Mesenchymal stem cell (in vitro differentiated cells and primary cell): ENCODE measurements around the gene CAMK2D.
A peak's percentile ranks its signal among the peaks of the same experiment; 100 is the strongest.

Experiments
- DNase-seq: peaks from one replicate; pipeline ENCODE4 v3.0.0-alpha.2; 2013
- H2AFZ ChIP-seq: one replicate; pipeline ENCODE4 v1.6.1; 2013; ENCODE audit warnings: low read depth, mild to moderate bottlenecking, control low read depth, inconsistent platforms, low read length, moderate library complexity
- H2AK5ac ChIP-seq: 2 replicates; pipeline ENCODE4 v1.6.1; 2013; ENCODE audit warnings: low read length, moderate library complexity, mild to moderate bottlenecking, inconsistent platforms; ENCODE audit not compliant: severe bottlenecking
- H2BK120ac ChIP-seq: one replicate; pipeline ENCODE4 v1.6.1; 2013; ENCODE audit warnings: low read depth, mild to moderate bottlenecking, inconsistent platforms, low read length, moderate library complexity
- H2BK12ac ChIP-seq, 2 experiments: one replicate each; pipeline ENCODE4 v1.6.1; 2013; ENCODE audit warnings: inconsistent platforms in 2 of 2, low read length in 2 of 2, mild to moderate bottlenecking in 2 of 2, moderate library complexity in 2 of 2, control low read depth in 1 of 2
- H2BK15ac ChIP-seq: one replicate; pipeline ENCODE4 v1.6.1; 2013; ENCODE audit warnings: mild to moderate bottlenecking, low read depth, inconsistent platforms; ENCODE audit not compliant: poor library complexity, severe bottlenecking
- H2BK5ac ChIP-seq: 2 replicates; pipeline ENCODE4 v1.6.1; 2013; ENCODE audit warnings: low read depth, mild to moderate bottlenecking, low read length, control low read depth, inconsistent platforms; ENCODE audit not compliant: poor library complexity, severe bottlenecking
- H3K14ac ChIP-seq, 2 experiments: one replicate each; pipeline ENCODE4 v1.6.1; 2013; ENCODE audit warnings: inconsistent platforms in 2 of 2, low read length in 2 of 2, control low read depth in 1 of 2, mild to moderate bottlenecking in 1 of 2, moderate library complexity in 1 of 2
- H3K18ac ChIP-seq, 2 experiments: one replicate each; pipeline ENCODE4 v1.6.1; 2013; ENCODE audit warnings: inconsistent platforms in 2 of 2, low read length in 2 of 2, control low read depth in 1 of 2, low read depth in 1 of 2, mild to moderate bottlenecking in 1 of 2
- H3K23ac ChIP-seq, 2 experiments: one replicate each; pipeline ENCODE4 v1.6.1; 2013; ENCODE audit warnings: inconsistent platforms in 2 of 2, low read length in 2 of 2, mild to moderate bottlenecking in 2 of 2, moderate library complexity in 2 of 2, control low read depth in 1 of 2
- H3K27ac ChIP-seq: 2 replicates; pipeline ENCODE4 v1.5.1; 2013; ENCODE audit warnings: mild to moderate bottlenecking, moderate library complexity, low read length, control low read depth, inconsistent platforms; ENCODE audit not compliant: poor library complexity, severe bottlenecking
- H3K27me3 ChIP-seq, 2 experiments: 2 replicates each; pipeline versions ENCODE4 v1.6.1 to v1.7.0; 2013; ENCODE audit warnings: low read length in 2 of 2, mild to moderate bottlenecking in 2 of 2, moderate library complexity in 2 of 2, control low read depth in 1 of 2, inconsistent platforms in 1 of 2; ENCODE audit not compliant: control insufficient read depth in 1 of 2, insufficient read depth in 1 of 2
- H3K36me3 ChIP-seq, 2 experiments: 2 replicates each; pipeline versions ENCODE4 v1.6.1 to v1.7.0; 2013; ENCODE audit warnings: low read length in 2 of 2, control low read depth in 1 of 2, inconsistent platforms in 1 of 2, low read depth in 1 of 2, mild to moderate bottlenecking in 1 of 2; ENCODE audit not compliant: insufficient read depth in 2 of 2, control insufficient read depth in 1 of 2
- H3K4ac ChIP-seq, 2 experiments: one replicate each; pipeline ENCODE4 v1.6.1; 2013; ENCODE audit warnings: inconsistent platforms in 2 of 2, low read length in 2 of 2, mild to moderate bottlenecking in 2 of 2, moderate library complexity in 2 of 2, control low read depth in 1 of 2, low read depth in 1 of 2
- H3K4me1 ChIP-seq: 2 replicates; pipeline ENCODE4 v1.6.1; 2013; ENCODE audit warnings: low read depth, low read length, control low read depth; ENCODE audit not compliant: control insufficient read depth, insufficient read depth
- H3K4me2 ChIP-seq: 2 replicates; pipeline ENCODE4 v1.6.1; 2013; ENCODE audit warnings: low read length, mild to moderate bottlenecking, inconsistent platforms; ENCODE audit not compliant: poor library complexity, severe bottlenecking
- H3K4me3 ChIP-seq, 2 experiments: 2 replicates each; pipeline versions ENCODE4 v1.5.1 to v1.7.0; 2013; ENCODE audit warnings: low read length in 2 of 2, mild to moderate bottlenecking in 2 of 2, control low read depth in 1 of 2, low read depth in 1 of 2; ENCODE audit not compliant: insufficient read depth in 1 of 2
- H3K79me1 ChIP-seq: replicated peaks from 2 replicates; pipeline ENCODE4 v1.6.1; 2013; ENCODE audit warnings: mild to moderate bottlenecking, control low read depth, low read length, inconsistent platforms; ENCODE audit not compliant: poor library complexity, severe bottlenecking
- H3K9ac ChIP-seq: 2 replicates; pipeline ENCODE4 v1.7.0; 2013; ENCODE audit warnings: mild to moderate bottlenecking, low read length, moderate library complexity
- H3K9me3 ChIP-seq: 2 replicates; pipeline ENCODE4 v1.7.0; 2013; ENCODE audit warnings: mild to moderate bottlenecking, low read length; ENCODE audit not compliant: control insufficient read depth
- H4K8ac ChIP-seq: one replicate; pipeline ENCODE4 v1.6.1; 2013; ENCODE audit warnings: inconsistent platforms, mild to moderate bottlenecking, low read length, moderate library complexity
- H4K91ac ChIP-seq: one replicate; pipeline ENCODE4 v1.6.1; 2013; ENCODE audit warnings: mild to moderate bottlenecking, low read length, inconsistent platforms
- WGBS: methylation state at CpG from one replicate; pipeline ENCODE4 v1.1.7; 2013; ENCODE audit warnings: mixed read lengths; 5-methylcytosine and 5-hydroxymethylcytosine counted together

The CAMK2D gene

GRCh38 chr4:113433536-113434246, 327.8 kb downstream of the CAMK2D start:
- Histone ChIP-seq H2AFZ (no peak overlapping the region), H2BK5ac (no peak overlapping the region), H3K14ac (no peak overlapping the region), H3K79me1 (no peaks in the 10 kb centered on the region), H3K18ac (peak overlapping the region in 1 of 2 experiments; percentile 77), H2AK5ac (no peak overlapping the region), H3K4me1 (no peaks in the 10 kb centered on the region), H3K36me3 (no peaks in the 10 kb centered on the region), H3K4me2 (no peak overlapping the region), H3K27me3 (no peaks in the 10 kb centered on the region), H3K23ac (no peak overlapping the region), H2BK120ac (no peak overlapping the region), H2BK12ac (no peak overlapping the region), H3K4me3 (peak overlapping the region in 1 of 2 experiments; percentile 8), H4K8ac (no peak overlapping the region), H3K27ac (peak overlapping the region; percentile 40), H4K91ac (no peak overlapping the region), H2BK15ac (no peak overlapping the region), H3K4ac (no peak overlapping the region), H3K9me3 (peaks cover 5% of the 10 kb centered on the region), H3K9ac (peak overlapping the region; percentile 82)
- no peak for DNase-seq
- 96% methylated on average over 4 of the region's 4 CpGs for WGBS

- Histone ChIP-seq H3K9me3 (peaks cover 5% of the 10 kb centered on the region), H3K4me1 (no peaks in the 10 kb centered on the region), H3K27me3 (no peaks in the 10 kb centered on the region), H3K4ac (no peak overlapping the region), H3K79me1 (no peaks in the 10 kb centered on the region), H4K91ac (no peak overlapping the region), H2BK5ac (no peak overlapping the region), H2AFZ (no peak overlapping the region), H3K18ac (peak overlapping the region in 1 of 2 experiments; percentile 77), H3K36me3 (no peaks in the 10 kb centered on the region), H4K8ac (no peak overlapping the region), H3K14ac (no peak overlapping the region), H3K4me3 (peak overlapping the region in 1 of 2 experiments; percentile 8), H2BK12ac (no peak overlapping the region), H3K23ac (no peak overlapping the region), H2AK5ac (no peak overlapping the region), H2BK15ac (no peak overlapping the region), H3K27ac (no peak overlapping the region), H2BK120ac (no peak overlapping the region), H3K4me2 (no peak overlapping the region), H3K9ac (peak overlapping the region; percentile 82)
- no peak for DNase-seq
- 100% methylated on average over 1 of the region's 1 CpG for WGBS
Observed at GRCh38 chr4:113433116-113433515, 328.4 kb downstream of the CAMK2D start.

- Histone ChIP-seq H2BK5ac (no peak overlapping the region), H3K36me3 (no peaks in the 10 kb centered on the region), H3K23ac (no peak overlapping the region), H3K9ac (no peak overlapping the region), H3K4me1 (no peaks in the 10 kb centered on the region), H3K79me1 (no peaks in the 10 kb centered on the region), H2AK5ac (no peak overlapping the region), H3K9me3 (peaks cover 31% of the 10 kb centered on the region), H4K91ac (no peak overlapping the region), H2BK15ac (no peak overlapping the region), H3K4me2 (no peak overlapping the region), H3K4ac (no peak overlapping the region), H4K8ac (no peak overlapping the region), H2AFZ (no peak overlapping the region), H3K27me3 (no peaks in the 10 kb centered on the region), H3K18ac (no peak overlapping the region), H2BK12ac (no peak overlapping the region), H3K4me3 (no peak overlapping the region), H3K27ac (no peak overlapping the region), H2BK120ac (no peak overlapping the region), H3K14ac (no peak overlapping the region)
- no CpG with 5 or more reads among the region's 1 CpG for WGBS
- peak; percentile 20 for DNase-seq
Observed at GRCh38 chr4:113423631-113424030, 337.9 kb downstream of the CAMK2D start.

DNA sequence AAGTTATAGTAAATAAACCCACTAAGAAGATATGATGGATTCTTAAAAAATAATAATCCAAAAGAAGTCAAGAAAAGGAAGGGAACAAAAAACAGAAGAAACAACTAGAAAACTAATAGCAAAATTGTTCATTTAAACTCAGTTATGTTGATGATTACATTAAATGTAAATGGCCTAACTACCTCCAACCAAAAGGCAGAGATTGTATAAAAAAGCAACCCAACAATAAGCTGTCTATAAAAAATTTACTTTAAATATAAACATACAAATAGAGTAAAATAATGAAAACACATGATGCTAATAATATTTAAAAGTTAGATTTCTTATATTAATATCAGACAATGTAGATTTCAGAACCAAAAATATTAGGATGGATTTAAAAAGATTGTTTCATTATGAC, 340.6 kb downstream of the CAMK2D start:
- no peaks in the 10 kb centered on the region for H3K27me3 ChIP-seq
- H2AFZ ChIP-seq: no peak overlapping the region
- no peak overlapping the region for H3K9ac ChIP-seq
- no peak overlapping the region for H2BK12ac ChIP-seq
- no peak overlapping the region for H3K4me3 ChIP-seq
- H3K18ac ChIP-seq: no peak overlapping the region
- H3K23ac ChIP-seq: no peak overlapping the region
- H2BK15ac ChIP-seq: no peak overlapping the region
- H3K79me1 ChIP-seq: no peaks in the 10 kb centered on the region
- H3K27ac ChIP-seq: no peak overlapping the region
- H3K4me1 ChIP-seq: no peaks in the 10 kb centered on the region
- no peak overlapping the region for H4K8ac ChIP-seq
- no peak overlapping the region for H3K4me2 ChIP-seq
- H2BK120ac ChIP-seq: no peak overlapping the region
- no peak for DNase-seq
- H3K9me3 ChIP-seq: peaks cover 35% of the 10 kb centered on the region
- no peak overlapping the region for H4K91ac ChIP-seq
- peaks cover 0 to 7% of the 10 kb centered on the region in 2 experiments for H3K36me3 ChIP-seq
- H2AK5ac ChIP-seq: no peak overlapping the region
- no peak overlapping the region for H2BK5ac ChIP-seq
- H3K4ac ChIP-seq: no peak overlapping the region
- no peak overlapping the region for H3K14ac ChIP-seq
